ENCODE results near the gene STRN. TPM values are rescaled to one million over a fixed set of nuclear protein-coding genes. Genes with fewer than 3 reads are reported as not detected.
"Not testable (repeated sequence)": the region's sequence is repeated elsewhere in the genome, so short reads cannot be mapped to it uniquely, and the experiment has no call there.

STRN gene
- total RNA-seq, 2 donors from 2014 or later = 29.8 to 37.2 TPM

DNA sequence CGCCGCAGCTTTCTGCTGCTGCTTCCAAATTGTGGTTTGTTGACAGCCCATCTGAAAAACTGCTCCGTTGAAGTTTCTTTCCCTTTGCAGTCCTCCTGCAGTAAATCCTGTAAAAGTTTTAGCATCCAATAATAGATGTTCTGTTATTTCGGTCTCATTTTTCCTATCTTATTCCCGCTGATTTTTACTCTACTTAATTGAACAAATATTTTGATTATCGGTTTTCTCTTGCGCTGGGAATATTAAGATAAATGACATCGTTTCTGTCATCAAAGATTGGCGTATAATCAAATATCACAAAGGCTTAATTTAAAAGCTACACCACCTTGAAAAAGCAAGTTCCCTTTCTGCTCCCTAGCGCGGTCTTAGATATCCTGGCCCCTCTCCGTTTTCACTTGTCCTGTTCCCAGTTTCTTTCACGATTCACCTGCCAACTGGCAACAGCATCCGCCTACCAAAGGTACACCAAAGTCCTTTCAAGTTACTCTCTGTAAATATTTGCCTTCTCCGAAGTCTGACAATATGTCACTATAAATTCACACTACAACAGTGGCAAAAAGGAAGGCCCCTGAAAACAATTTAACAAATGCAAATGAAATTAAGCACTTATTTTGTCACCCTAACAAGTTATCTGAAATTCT, 1.0 kb upstream of the STRN start:
- ATAC-seq (no peak), DNase-seq (ENCODE audit: low spot score in 2 of 2) (no peak)
- H3K27ac Mint-ChIP-seq = peak overlapping the region; percentile 90 to 98
- H3K36me3 Mint-ChIP-seq = peaks cover 14 to 21% of the 10 kb centered on the region in 2 donors
- H3K9me3 Mint-ChIP-seq = no peaks in the 10 kb centered on the region

DNA sequence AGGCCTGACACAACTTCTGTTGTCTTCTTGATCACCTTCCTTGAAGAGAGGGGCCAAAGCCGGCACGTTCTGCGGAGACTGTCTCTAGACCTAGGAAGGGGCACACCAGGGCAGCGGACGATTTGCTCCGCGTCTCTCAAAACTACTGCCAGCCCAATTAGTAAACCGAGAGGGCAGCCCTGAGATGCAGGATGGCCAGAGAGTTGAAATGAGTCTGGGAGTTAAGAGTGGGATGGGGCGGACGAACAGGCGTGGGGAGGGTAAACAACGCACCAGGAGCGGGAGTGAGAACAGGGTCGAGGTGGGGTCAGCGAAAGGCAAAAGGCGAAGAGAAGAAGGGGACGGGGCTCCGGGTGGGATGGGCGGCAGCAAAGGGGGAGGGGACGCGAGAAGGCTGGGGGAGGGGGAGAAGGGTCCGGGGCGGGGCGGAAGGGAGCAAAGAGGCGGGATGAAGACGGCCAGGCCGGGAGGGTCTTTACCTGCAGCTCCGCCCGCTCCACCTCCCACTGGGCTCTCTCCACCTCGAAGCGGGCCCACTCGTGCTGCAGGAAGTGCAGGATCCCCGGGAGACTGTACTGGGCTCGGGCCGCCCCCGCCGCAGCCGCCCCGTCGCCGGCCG, 476 bp downstream of the STRN start:
- Mint-ChIP-seq H3K9me3 (no peaks in the 10 kb centered on the region), H3K36me3 (peaks cover 14 to 21% of the 10 kb centered on the region in 2 donors), H3K27ac (peak overlapping the region; percentile 89 to 96)
- peak; percentile 14 to 18 for ATAC-seq
- DNase-seq (ENCODE audit: low spot score in 2 of 2) = peak in 1 of 2 donors; percentile 22

DNA sequence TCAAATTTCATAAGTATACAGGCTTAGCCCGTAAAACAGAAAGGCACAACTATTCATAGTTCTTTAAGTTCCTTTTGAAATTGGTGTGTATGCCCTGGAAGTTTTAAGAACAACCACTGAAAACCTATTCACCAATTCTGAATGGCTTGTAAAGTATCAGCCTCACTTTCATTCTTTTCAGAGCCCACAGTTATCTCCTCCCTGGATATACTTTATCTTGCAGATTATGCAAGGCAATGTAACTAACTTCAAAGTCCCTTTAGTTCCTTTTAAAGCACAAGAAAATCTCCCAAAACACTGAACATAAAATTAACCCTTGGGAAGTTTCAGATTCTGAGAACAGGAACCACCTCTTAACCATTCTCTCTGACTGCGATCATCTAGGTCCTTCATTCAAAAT, 1.1 kb downstream of the STRN start:
- no peak for DNase-seq (ENCODE audit: low spot score in 2 of 2)
- Mint-ChIP-seq H3K36me3 (peaks cover 14 to 21% of the 10 kb centered on the region in 2 donors), H3K27ac (peak overlapping the region in 1 of 2 donors; percentile 89), H3K9me3 (no peaks in the 10 kb centered on the region)
- ATAC-seq = no peak

DNA sequence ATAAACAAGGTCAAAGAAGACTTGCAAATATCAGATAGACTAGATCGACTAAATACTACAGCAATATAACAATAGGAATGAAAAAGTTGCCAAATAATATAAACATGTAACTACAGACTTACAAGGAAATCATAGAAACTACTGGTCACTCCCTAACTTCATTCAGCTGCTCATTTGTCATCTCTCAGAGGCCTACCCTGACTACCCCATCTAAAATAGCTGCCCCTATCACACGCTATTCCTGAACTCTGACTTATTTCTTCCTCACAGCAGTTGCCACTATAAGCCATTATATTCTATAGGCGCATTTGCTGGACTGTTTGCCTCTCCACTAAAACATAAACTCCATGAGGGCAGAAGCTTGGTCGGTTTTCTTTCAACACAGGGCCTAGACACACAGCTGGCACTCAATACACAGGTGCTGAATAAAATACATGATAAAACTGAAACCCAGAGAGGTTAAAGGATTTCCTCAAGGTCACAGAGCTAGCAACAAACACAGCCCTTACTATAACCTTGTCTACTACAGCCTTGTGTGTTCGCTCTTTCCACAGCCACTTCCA, 1.8 kb downstream of the STRN start:
- ATAC-seq (no peak), DNase-seq (ENCODE audit: low spot score in 2 of 2) (no peak)
- Mint-ChIP-seq H3K9me3 (no peaks in the 10 kb centered on the region), H3K27ac (no peak overlapping the region), H3K36me3 (peaks cover 14 to 21% of the 10 kb centered on the region in 2 donors)

DNA sequence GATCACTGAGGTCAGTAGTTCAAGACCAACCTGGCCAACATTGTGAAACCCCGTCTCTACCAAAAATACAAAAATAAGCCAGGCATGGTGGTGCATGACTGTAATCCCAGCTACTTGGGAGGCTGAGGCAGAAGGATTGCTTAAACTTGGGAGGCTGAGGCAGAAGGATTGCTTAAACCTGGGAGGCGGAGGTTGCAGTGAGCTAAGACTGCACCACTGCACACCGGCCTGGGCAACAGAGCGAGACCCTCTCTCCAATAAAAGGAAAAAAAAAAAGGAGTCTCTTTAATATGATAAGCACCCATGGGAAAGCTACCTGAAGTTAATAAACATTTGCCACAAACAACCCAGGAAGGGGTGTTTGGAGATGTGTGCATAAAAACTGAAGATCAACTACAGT, 2.6 kb downstream of the STRN start:
- Mint-ChIP-seq H3K9me3 (no peaks in the 10 kb centered on the region), H3K36me3 (peaks cover 14 to 21% of the 10 kb centered on the region in 2 donors), H3K27ac (no peak overlapping the region)
- DNase-seq (ENCODE audit: low spot score in 2 of 2) (no peak), ATAC-seq (no peak)

DNA sequence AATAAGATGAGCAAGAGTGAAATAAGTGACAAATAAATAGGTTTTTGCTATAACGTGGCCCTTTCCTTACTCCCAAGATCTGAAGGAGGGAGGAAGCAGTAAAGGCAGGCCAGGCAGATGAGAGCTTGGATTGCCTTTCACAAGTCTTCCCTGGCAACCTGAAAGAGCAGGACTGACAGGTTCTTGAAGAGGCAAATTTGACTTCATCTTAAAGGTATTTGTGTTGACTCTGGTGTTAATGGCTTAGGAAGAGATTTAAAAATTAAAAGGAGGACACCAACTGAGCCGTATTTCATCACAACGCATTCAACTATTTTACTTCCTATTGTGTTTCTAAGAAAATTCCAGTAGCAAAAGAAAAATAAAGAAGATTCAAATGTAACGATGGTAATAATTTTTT, 3.2 kb downstream of the STRN start:
- ATAC-seq = no peak
- peaks cover 21% of the 10 kb centered on the region in 2 donors for H3K36me3 Mint-ChIP-seq
- no peak for DNase-seq (ENCODE audit: low spot score in 2 of 2)
- H3K9me3 Mint-ChIP-seq = no peaks in the 10 kb centered on the region
- H3K27ac Mint-ChIP-seq = no peak overlapping the region

DNA sequence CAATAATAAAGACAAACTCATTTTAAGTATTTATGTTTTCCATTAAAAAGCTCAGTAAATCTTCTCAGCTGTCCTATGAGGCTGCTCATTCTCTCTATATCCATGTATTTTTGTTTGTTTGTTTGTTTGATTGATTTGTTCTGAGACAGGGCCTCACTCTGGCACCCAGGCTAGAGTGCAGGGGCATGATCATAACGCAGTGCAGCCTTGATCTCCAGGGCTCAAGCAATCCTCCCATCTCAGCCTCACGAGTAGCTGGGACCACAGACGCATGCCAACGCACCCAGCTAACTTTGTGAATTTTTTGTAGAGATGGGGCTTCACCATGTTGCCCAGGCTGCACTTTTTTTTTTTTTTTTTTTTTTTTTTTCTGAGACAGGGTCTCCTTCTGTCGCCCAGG, 5.6 kb downstream of the STRN start:
- no peaks in the 10 kb centered on the region for H3K9me3 Mint-ChIP-seq

DNA sequence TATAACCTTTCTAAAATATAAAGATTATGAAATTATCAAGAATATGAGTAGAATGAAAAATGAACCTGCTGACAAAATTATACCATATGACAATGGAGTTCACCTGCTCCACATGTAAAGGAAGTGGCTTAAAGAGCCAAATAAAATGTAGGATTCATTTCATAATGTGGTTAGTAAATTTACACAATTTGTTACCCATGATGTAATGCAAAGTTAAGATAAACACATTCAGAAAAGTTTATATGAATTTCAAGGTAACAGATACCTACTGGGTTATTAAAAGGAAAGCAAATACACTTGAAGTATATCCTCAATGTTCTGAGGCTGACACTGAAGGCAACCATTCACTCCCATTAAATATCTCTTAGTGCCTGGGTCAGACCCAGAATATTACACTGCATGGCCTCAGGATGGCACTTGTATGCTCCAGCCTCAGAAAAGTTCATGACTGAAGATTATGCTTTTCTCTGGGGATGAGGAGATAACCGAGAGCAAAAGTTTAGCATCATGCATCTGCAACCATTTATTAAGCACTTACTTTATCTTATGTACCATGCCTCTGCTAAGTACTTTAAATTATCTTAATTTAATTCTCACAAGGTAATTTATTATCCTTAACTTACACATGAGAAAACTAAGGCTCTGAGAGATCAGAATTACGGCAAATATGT, 6.2 kb downstream of the STRN start:
- no peak for DNase-seq (ENCODE audit: low spot score in 2 of 2)
- no peaks in the 10 kb centered on the region for H3K9me3 Mint-ChIP-seq
- peaks cover 5 to 16% of the 10 kb centered on the region in 2 donors for H3K36me3 Mint-ChIP-seq
- no peak overlapping the region for H3K27ac Mint-ChIP-seq
- no peak for ATAC-seq

More for the DNA sequence above, 5.6 kb downstream of the STRN start:
- DNase-seq (ENCODE audit: low spot score in 2 of 2) = no peak
- H3K36me3 Mint-ChIP-seq = peaks cover 10 to 22% of the 10 kb centered on the region in 2 donors
- ATAC-seq = no peak
- H3K27ac Mint-ChIP-seq = no peak overlapping the region

DNA sequence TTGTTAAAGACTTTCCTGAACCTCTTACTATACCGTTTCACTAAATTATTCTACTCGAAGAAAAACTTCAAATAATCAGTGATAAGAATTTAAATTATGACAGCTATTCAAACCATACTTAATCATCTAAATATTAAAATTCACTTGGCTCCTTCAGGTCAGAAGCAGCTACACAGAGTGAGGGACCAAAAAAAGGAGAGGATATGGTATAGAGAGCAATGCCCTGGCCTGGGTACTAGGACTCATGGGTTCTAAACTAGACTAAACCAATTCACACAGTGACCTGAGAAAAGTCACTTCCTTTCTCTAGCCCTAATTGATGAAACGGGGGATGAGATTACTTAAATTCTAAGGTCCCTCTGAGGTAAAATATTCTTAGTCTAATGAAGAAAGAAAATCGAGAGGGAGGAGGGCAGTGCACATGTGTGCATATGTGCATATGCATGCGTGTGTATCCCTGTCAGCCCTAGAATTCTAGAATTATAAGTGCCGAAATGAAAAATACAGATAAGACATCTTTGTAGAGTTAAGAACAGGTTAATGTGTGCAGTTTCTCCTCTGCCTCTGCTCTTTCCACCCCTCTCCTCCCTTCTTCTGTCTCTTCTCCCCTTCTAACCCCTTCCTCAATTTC, 11.2 kb downstream of the STRN start:
- DNase-seq (ENCODE audit: low spot score in 2 of 2) = no peak
- peaks cover 0 to 10% of the 10 kb centered on the region in 2 donors for H3K36me3 Mint-ChIP-seq
- no peaks in the 10 kb centered on the region for H3K9me3 Mint-ChIP-seq
- no peak for ATAC-seq
- no peak overlapping the region for H3K27ac Mint-ChIP-seq

DNA sequence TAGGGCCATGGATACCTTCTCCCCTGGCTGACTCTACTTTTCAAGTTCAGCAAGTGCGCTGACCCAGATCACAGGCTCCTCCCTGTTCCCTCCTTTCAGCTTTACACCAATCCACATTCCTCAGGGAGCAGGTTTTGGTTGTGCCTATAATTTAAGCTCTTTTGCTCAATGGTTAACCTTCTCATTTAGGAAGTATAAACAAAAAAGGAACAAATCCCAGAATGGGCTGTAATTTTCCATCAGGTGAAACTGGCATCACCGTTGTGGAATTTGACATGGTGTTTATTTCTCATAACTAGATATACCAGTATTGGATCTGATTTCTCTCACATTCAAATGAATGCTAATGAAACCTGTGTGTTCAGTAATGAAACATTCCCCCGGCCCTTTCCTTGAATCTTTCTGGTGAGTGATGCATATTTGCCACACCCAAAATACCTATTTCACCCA, 13.6 kb downstream of the STRN start:
- Mint-ChIP-seq H3K27ac (no peak overlapping the region), H3K9me3 (no peaks in the 10 kb centered on the region), H3K36me3 (peaks cover 0 to 4% of the 10 kb centered on the region in 2 donors)
- DNase-seq (ENCODE audit: low spot score in 2 of 2) = no peak
- ATAC-seq = no peak

DNA sequence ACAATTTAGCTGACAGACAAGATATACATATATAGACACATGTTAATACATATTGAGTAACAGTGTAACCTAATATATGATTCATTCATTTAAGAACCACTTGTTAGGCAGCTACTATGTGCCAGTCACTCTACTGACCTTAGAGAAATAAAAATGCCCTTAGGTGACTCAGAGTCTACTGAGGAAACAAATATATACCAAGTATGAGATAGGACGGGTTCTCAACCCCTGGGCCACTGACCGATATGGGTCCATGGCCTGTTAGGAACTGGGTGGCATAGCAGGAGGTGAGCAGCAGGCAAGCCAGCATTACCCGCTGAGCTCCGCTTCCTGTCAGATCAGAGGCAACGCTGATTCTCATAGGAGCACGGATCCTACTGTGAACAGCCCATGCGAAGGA, 14.8 kb downstream of the STRN start:
- Mint-ChIP-seq H3K36me3 (peaks cover 0 to 4% of the 10 kb centered on the region in 2 donors), H3K9me3 (no peaks in the 10 kb centered on the region), H3K27ac (no peak overlapping the region)
- no peak for DNase-seq (ENCODE audit: low spot score in 2 of 2)
- peak in 1 of 2 donors; percentile 73 for ATAC-seq

DNA sequence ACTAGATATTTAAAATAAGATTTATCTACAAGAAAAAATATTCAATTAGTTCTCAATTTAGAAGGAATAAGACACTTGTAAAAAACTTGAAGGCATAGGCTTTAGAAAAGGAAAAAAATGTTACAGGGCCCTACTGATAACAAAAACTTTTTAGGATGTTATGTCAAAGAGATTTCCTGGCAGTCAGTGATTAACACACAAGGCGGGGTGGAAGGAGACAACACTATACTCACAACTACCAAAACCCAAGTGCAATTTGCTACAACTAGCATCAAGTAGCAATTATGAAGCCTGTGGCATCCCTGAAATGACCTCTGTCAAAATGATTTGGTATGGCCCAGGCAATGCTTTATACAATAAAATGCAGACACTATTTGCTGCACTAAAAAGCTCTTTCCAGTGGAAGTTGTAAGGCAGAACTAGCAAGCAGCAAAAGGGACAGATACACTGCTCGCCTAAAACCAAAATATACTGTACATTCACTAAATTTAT, 15.3 kb downstream of the STRN start:
- DNase-seq (ENCODE audit: low spot score in 2 of 2) (no peak), ATAC-seq (no peak)
- Mint-ChIP-seq H3K27ac (no peak overlapping the region), H3K9me3 (no peaks in the 10 kb centered on the region), H3K36me3 (peaks cover 0 to 4% of the 10 kb centered on the region in 2 donors)

DNA sequence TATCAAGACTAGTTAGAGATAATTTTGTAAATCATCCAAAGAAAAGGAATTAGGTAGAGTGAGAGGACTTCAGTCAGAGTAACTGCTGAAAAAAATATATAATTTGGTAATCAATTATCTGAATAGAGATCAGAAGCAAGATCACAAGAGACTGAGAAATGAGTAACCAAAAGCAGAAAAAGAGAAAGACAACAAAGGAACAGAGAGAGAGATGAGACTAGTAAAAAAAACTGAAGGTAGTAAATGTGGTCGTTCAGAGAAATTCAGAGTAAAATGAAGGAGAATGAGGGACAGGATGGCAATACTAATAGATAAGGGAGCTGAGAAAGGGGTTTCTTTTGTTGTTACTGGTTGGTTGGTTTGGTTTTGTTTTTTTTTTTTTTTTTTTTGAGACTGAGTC, 16.5 kb downstream of the STRN start:
- peak; percentile 33 to 55 for ATAC-seq
- no peak for DNase-seq (ENCODE audit: low spot score in 2 of 2)

DNA sequence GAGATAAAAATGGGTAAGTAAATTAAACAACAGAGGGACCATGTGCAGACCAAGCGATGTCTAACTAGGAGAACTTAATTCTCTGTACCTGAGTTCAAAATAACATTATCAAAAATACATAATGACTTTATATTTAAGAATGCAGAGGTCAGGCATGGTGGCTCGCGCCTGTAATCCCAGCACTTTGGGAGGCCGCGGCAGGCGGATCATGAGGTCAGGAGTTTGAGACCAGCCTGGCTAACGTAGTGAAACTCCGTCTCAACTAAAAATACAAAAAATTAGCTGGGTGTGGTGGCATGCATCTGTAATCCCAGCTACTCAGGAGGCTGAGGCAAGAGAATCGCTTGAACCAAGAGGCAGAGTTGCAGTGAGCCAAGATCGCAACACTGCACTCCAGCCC, 21.1 kb downstream of the STRN start:
- not testable (repeated sequence) for H3K9me3 Mint-ChIP-seq; H3K36me3 Mint-ChIP-seq; DNase-seq (ENCODE audit: low spot score in 2 of 2); ATAC-seq
- H3K27ac Mint-ChIP-seq = peak overlapping the region in 1 of 2 donors; percentile 76

More for the DNA sequence above, 16.5 kb downstream of the STRN start:
- Mint-ChIP-seq H3K27ac (no peak overlapping the region), H3K36me3 (peaks cover 0 to 4% of the 10 kb centered on the region in 2 donors), H3K9me3 (no peaks in the 10 kb centered on the region)

DNA sequence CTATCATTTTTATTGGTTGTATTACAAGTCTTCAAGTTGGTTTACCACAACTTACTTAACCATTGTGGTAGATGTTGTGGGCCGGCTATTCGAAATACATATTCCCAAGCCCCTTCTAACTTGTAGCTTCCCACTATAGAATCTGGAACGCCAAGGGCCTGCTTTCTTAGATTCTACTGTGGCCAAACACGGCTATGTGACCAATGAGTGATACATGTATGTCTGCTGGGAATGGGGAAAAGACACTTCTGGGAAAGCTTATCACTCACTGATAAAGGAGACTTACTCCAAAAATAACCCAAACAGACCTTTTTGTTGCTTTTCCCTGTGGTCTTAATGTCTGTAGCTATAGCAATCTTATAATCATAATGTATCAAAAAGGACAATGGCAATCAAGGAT, 24.5 kb downstream of the STRN start:
- no peaks in the 10 kb centered on the region for H3K9me3 Mint-ChIP-seq
- no peaks in the 10 kb centered on the region for H3K36me3 Mint-ChIP-seq
- ATAC-seq (no peak), DNase-seq (ENCODE audit: low spot score in 2 of 2) (no peak)
- H3K27ac Mint-ChIP-seq = no peak overlapping the region

DNA sequence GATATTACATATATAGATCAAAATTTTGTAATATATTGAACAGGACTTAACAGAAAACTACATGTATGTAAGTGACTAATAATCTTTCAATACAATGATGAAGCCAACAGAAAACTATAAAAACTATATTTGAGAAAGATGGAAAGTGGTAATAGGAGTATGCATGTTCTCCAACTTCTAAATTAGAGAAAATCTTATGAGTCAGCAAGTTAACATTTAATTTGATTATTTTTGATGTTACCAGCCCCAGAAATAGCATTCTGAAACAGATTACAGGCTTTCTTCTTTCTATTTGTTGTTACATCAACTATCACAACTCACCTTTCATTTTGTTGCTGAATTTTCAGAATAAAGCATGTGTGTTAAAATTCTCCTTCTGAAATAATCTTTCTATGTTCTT, 29.8 kb downstream of the STRN start:
- ATAC-seq = not testable (repeated sequence)

DNA sequence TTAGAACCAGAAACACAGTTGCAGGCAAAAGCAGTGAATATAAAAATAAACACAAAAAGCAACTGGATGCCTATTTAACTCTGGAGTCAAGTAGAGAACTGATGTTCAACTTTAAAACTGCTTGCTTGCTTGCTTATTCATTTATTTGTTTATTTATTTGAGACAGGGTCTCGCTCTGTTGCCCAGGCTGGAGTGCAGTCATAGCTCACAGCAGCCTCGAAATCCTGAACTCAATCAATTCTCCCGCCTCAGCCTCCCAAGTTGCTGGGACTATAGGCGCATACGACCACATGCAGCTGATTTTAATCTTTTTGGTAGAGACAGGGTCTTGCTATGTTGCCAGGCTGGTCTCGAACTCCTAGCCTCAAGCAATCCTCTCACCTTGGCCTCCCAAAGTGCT, 34.6 kb downstream of the STRN start:
- H3K36me3 Mint-ChIP-seq = peaks cover 0 to 11% of the 10 kb centered on the region in 2 donors
- not testable (repeated sequence) for DNase-seq (ENCODE audit: low spot score in 2 of 2); H3K9me3 Mint-ChIP-seq; ATAC-seq; H3K27ac Mint-ChIP-seq

More for the DNA sequence above, 29.8 kb downstream of the STRN start:
- H3K36me3 Mint-ChIP-seq; H3K9me3 Mint-ChIP-seq; DNase-seq (ENCODE audit: low spot score in 2 of 2); H3K27ac Mint-ChIP-seq: not testable (repeated sequence)
